K562 (cell line): ENCODE data around the gene STOX1.

Experiments
- MTA3 ChIP-seq: fragments of 450-650 bp; formaldehyde crosslinking; IDR thresholded peaks from 2 replicates; pipeline ENCODE4 v1.6.1; 2017; ENCODE audit warnings: mild to moderate bottlenecking, borderline replicate concordance
- TEAD4 ChIP-seq, 2 experiments: sonication (generic) in 1 of 2; formaldehyde crosslinking in 1 of 2; IDR thresholded peaks; 2 replicates each; pipeline versions ENCODE4 v1.6.1 to v1.8.0; 2012 to 2022; ENCODE audit warnings: borderline replicate concordance in 1 of 2, inconsistent platforms in 1 of 2, low read length in 1 of 2, mild to moderate bottlenecking in 1 of 2, missing genetic modification reagents in 1 of 2

DNA sequence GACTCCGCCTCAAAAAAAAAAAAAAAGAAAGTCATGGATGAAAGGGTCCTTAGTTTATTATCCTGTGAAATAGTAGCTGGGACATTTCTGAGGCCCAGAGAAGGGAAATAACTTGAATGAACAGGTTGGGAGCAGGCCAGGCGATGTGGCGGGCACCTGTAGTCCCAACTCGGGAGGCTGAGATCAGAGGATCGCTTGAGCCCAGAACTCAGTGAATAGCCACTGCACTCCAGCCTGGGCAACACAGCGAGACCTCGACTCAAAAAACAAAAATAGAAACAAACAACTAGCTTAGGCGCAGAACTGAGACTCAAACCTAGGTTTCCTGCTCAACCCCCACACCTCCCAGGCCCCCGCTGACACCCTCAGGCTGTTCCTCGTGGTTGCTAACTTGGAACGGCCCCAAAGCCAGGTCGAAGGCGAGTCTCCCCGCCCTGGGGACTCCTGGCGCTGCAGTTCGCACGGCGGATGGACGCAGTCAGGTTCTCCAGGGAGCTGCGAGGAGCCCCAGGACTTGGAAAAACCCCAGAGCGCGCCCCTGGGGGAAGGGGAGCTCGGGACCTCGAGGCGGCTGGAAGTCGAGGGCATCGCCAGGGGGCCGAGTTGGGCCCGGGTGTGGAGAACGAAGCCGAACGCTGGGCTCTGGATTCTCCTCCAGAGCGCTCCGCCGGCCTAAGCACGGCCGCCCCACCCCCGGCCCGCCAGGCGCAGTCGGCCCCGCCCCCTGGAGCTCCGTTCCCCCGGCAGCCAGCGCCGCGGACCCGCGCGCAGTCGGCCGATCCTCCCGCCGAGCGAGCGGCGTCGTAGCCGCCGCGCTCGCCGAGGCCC, at the start of gene STOX1:
- TF ChIP-seq TEAD4 (IDR thresholded peaks at IDR 0.05; ENCODE audit: low read length) (no peak), TEAD4 (CRISPR knock-in tag; IDR thresholded peaks at IDR 0.05; ENCODE audit: borderline replicate concordance) (no peak), MTA3 (no peak; the same call in 1 of the 2 replicates)
